ENCODE measurements around the gene ATAD2B. TPM values are rescaled to one million over a fixed set of nuclear protein-coding genes. Genes with fewer than 3 reads are reported as not detected.
A peak's percentile ranks its signal among the peaks of the same experiment; 100 is the strongest.

The ATAD2B gene
- total RNA-seq, 1 donor from 2014 or later: 24.0 TPM

- no peaks in the 10 kb centered on the region for H3K27me3 ChIP-seq
- intact Hi-C loops (cut with DNase I): no loop called here
- H3K36me3 ChIP-seq: peaks cover 22% of the 10 kb centered on the region
- no peak for TF ChIP-seq CTCF (IDR thresholded peaks at IDR 0.05)
- no peak overlapping the region for H3K4me3 ChIP-seq
- H3K9me3 ChIP-seq: no peaks in the 10 kb centered on the region
- ATAC-seq (peak; percentile 65), DNase-seq (no peak)
- H3K4me1 ChIP-seq: peaks cover 10% of the 10 kb centered on the region
- H3K27ac ChIP-seq: no peak overlapping the region
Measured at GRCh38 chr2:23700627-23701026, 226.3 kb downstream of the ATAD2B start.

DNA sequence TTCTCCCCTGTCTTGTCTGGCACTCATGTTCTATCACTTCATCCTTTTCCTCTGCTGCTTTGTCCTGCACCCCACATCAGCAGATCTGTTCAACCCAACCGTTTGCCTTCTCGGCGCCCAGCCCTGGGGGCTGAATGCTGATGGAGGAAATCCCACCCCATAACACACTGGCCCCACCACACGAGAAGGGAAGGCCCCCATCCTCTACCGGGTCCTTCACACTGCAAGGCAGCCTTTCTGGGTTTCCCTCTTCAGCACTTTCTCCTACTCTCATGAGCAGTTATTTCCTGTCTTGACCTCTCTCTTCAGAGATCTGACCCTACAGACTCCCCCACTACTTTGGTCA lies 227.4 kb downstream of the ATAD2B start:
- intact Hi-C loops (cut with DNase I): no loop called here
- Histone ChIP-seq H3K4me3 (no peak overlapping the region), H3K36me3 (peaks cover 23% of the 10 kb centered on the region), H3K4me1 (peaks cover 10% of the 10 kb centered on the region), H3K9me3 (no peaks in the 10 kb centered on the region), H3K27ac (no peak overlapping the region), H3K27me3 (no peaks in the 10 kb centered on the region)
- ATAC-seq: no peak
- no peak for TF ChIP-seq CTCF (IDR thresholded peaks at IDR 0.05)
- DNase-seq: no peak

GRCh38 chr2:23698721-23699579 lies 228.0 kb downstream of the ATAD2B start:
- peaks cover 10% of the 10 kb centered on the region for H3K4me1 ChIP-seq
- peaks cover 23% of the 10 kb centered on the region for H3K36me3 ChIP-seq
- H3K27ac ChIP-seq: no peak overlapping the region
- no peak for ATAC-seq
- no peaks in the 10 kb centered on the region for H3K9me3 ChIP-seq
- intact Hi-C loops (cut with DNase I): no loop called here
- DNase-seq: no peak
- H3K27me3 ChIP-seq: no peaks in the 10 kb centered on the region
- TF ChIP-seq CTCF (IDR thresholded peaks at IDR 0.05): no peak
- no peak overlapping the region for H3K4me3 ChIP-seq

Other genes starting within 250 kb of the ATAD2B start
- gene UBXN2A, start 13.3 kb upstream of the ATAD2B start, total RNA-seq: 12.7 TPM
- gene MFSD2B, start 83.0 kb upstream of the ATAD2B start, total RNA-seq: 0.35 TPM
- 9.3 TPM for gene WDCP, start 120.3 kb upstream of the ATAD2B start, total RNA-seq
- 13.2 TPM for gene FKBP1B, start 122.6 kb upstream of the ATAD2B start, total RNA-seq
- gene SF3B6, start 149.2 kb upstream of the ATAD2B start, total RNA-seq: 55.2 TPM
- 44.3 TPM for gene TP53I3, start 157.7 kb upstream of the ATAD2B start, total RNA-seq
- 1.5 TPM for gene PFN4, start 196.2 kb upstream of the ATAD2B start, total RNA-seq
- gene FAM228B, start 196.3 kb upstream of the ATAD2B start, total RNA-seq: 28.4 TPM
- 0.64 TPM for gene FAM228A, start 247.9 kb upstream of the ATAD2B start, total RNA-seq